Right kidney (tissue), 1 donor: Measurements from ENCODE around the gene KCTD6.
A peak's percentile ranks its signal among the peaks of the same experiment; 100 is the strongest.

Experiments used
- DNase-seq: peaks from one replicate; pipeline ENCODE4 v3.0.0-alpha.2; 2016

KCTD6 gene

GRCh38 chr3:58484045-58484721 is 7.7 kb upstream of the KCTD6 start:
- DNase-seq: no peak

- no peak for DNase-seq
Observed at GRCh38 chr3:58484722-58485069, 7.2 kb upstream of the KCTD6 start.

DNA sequence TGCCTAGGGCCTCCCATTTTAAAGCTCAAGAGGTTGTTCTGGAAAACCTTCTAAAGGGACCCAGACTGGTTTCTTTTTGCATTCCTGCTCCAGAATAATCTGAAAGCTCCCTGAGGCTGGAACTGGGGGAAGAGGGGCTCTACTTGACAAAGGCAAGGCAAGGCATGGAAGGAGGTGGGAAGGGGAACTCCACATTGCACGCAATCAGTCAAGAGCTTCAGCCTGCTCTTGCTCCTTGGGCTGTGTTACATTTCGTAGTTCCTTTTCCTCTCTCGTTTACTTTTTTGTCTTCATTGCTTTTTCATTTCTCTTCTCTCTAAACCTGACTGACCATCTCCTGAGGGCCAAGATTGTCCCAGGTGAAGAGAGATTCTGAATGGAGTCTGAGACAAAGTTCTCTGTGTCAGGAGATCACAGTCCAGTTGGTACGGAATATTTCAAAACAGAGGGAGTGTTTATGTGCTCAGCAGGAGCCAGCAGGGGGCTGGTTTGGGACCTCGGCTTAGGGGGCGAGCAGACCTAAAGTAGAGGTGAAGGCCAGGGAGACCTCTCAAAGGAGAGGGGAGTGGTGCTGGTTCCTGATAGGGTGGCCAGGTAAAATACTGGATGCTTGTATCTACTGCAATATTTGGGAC is 6.0 kb upstream of the KCTD6 start:
- DNase-seq: no peak

DNA sequence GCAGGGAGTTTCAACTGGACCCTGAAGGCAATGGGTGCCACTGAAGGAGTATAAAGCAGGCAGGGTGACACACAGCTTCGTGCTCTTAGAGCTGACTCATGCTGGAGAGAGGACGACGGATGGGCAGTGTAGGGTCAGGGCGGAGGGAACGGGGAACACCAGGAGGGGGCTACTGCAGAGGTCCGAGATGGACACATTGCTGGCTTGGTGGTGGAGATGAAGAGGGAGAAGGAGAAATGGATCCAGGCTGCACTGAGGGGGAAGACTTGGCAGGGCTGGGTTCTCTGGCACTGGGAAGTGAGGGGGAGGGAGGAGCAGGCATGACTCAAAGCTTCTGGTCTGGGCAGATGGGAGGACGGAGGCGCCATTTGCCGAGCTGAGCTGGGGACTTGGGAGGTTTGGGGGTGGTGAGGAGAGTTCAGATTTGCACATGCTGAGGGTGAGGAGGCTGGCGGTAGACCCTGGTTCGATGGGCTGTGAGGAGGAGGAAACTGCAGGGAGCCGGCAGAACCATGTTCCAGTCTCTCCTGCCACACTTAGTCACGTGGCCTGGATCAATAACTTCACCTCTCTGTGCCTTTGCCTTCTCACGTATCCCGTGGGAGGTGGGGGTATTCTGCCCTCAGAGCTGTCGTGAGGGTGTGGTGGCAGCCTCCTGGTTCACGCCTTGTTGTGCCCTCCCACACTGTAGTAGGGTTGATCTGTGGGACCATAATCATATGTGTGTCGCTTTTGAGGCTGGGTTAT is 4.6 kb upstream of the KCTD6 start:
- no peak for DNase-seq

DNA sequence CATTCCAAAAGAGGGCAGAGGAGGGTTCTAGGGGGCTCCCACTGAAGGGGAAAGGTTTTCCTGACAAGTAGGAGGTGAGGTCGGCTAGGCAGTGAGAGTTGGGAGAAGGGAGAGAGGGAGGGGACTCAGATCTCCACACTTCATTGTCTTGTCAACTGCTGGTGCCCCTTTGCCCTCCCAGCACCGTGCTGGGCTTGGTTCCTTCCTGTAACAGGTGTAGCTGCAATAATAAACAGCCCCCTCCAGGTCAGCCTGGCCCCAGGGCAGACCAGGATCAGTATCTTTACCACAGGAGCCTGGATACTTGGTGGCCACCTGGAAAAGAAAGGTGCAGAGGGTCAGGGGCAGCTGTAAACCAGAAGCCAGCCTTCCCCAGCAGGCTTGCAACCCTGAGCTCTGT is 2.9 kb upstream of the KCTD6 start:
- no peak for DNase-seq

DNA sequence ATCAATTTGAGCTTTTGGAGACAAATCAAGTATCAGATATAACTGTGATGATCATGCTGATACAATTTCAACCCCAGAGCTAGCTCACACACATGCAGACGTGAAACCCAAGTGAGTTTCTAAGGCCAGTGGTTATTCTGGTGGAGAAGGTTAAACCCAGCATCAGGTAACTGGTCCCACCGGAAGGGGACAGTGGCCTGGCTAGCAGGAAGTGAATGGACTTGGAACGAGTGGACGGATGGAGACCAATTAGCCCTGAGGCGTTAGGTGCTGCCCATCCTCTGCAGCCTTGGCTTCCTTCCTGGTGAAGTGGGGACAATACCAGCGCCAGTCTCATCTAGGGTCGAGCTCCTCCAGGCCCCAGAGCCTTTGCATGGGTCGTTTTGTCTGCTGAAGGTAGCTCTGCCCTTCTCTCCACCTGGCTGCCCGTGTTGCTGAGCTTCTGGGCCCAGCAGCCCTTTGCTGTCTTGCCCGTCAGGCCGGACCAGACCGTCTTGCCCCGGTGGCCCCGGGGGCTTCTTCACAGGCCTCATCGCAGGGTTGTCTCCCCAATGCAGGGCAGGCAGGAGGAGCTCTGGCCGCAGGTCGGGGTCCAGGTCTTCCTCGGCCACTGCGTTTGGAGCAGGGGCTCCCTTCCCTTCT is 915 bp upstream of the KCTD6 start:
- no peak for DNase-seq

DNA sequence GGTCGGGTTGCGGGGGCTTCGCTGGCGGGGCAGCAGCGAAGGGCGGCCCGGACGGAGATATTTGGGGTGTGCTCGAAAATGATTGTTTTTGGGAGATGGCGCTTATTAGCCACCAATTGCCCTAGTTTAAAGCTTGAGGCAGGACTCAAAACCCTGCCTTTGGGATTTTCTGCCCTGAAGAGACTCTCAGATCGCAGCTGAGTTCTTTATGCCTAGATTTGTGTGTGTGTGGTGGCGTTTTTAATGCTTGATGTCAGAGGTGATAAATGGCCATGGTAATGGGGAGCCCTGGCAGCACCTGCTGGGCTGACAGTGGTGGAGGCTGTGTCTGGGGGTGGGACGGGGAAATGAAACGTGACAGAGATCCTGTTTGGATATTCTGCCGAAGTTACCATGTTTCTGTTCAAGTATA is 604 bp downstream of the KCTD6 start:
- peak; percentile 65 for DNase-seq

- no peak for DNase-seq
Observed at GRCh38 chr3:58494107-58494506, 2.2 kb downstream of the KCTD6 start.

DNA sequence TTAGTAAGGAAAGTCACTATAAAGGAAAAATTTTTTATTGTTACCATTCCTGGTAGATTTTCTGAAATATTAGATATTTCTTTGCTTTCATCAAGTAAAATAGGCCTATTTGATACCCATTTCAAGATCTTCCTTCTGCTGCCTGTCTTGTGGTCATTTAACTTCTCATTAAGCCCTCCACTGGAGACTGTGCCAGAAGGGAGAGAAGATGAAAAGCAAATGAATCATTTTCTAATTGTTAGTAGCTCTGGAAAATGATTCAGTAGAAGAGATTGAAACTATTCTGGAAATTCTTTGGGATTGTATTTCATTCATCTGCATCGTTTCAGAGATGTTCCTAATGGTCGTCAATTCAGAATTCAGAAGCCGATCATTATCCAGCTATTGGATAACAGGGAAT is 3.2 kb downstream of the KCTD6 start:
- no peak for DNase-seq

DNA sequence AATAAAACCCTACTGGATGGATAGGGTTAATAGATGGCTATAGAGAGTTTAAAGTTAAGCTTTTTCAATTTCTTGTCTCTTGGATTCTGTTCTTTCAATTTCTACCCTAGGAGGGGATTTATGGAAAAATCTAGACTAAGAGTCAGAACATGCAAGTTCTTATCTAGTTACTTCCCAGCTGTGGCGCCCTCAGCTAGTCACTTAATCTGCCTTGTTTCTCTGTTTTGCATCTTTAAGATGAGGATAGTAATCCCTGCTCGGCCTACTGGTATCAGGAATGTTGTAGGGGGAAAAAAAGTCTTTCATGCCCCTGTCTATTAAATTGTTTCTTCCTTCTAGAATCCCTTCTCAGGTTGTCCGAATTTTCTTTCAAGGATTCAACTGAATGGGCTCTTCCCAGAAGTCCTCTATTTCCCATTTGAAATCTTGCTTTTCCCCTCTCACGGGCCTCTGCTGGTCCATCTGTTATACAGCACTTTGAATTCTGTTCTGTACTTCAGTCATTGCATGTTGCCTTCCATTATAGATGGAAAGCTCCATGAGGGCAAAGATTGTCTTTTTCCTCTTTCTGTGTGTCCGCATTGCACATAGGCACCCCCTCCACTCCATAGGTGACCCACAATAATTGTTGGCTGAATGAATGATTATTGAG is 4.4 kb downstream of the KCTD6 start:
- no peak for DNase-seq

- DNase-seq: no peak
Observed at GRCh38 chr3:58497097-58497496, 5.2 kb downstream of the KCTD6 start.

DNA sequence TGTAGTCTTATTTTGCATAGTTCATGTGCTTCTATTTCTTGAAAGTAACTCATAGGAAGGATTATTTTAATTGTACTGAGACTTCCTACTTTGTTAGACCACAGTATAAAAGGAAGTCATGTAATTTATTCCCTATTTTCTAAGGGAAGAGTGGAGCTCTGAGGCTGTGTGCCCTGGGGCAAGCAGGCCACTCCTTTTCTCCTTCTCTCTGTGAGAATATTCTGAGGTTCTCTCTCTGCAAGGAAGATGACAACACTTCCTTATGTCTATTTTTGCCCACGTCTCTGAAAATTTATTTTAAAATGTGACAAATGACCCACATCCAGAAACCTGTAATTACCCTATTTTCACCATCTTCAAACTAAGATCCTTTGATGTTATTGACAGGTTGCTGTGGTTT is 11.0 kb downstream of the KCTD6 start:
- no peak for DNase-seq

DNA sequence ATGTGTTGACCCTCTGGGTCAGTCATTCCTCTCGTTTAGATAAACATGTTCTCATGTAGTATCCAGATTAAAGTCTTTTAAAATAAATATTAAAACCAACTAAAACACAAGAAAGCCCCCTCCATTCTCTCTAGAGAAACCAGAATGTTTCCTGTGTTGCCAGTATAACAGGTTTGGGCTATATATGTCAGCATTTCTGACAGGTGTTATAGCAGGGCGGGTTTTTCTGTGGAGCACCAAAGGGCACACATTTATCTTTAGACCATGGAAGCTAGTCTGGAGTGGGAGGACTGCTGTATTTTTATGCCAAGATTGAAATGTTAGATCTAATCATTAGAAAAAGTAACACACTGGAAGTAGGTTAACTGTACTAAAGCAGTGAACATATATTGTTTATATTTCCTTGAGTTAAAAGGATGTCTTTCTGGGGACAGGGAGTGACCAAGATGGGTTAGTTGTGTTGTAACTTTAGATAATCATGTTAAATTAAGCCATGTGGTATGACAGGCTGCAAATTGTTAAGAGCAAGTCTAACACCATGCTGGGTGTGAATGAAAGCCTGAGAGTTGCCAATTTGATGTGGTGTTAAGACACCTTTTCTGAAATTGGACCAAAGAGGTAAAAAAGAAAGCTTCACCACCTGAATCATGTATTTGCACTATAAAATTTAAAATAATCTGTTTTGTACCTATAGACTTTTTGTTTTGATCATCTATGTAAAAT is 15.6 kb downstream of the KCTD6 start:
- no peak for DNase-seq

- DNase-seq: no peak
Observed at GRCh38 chr3:58508437-58508836, 16.5 kb downstream of the KCTD6 start.

- DNase-seq: no peak
Observed at GRCh38 chr3:58514405-58514804, 22.5 kb downstream of the KCTD6 start.

GRCh38 chr3:58518291-58518789 is 26.4 kb downstream of the KCTD6 start:
- peak; percentile 49 for DNase-seq

DNA sequence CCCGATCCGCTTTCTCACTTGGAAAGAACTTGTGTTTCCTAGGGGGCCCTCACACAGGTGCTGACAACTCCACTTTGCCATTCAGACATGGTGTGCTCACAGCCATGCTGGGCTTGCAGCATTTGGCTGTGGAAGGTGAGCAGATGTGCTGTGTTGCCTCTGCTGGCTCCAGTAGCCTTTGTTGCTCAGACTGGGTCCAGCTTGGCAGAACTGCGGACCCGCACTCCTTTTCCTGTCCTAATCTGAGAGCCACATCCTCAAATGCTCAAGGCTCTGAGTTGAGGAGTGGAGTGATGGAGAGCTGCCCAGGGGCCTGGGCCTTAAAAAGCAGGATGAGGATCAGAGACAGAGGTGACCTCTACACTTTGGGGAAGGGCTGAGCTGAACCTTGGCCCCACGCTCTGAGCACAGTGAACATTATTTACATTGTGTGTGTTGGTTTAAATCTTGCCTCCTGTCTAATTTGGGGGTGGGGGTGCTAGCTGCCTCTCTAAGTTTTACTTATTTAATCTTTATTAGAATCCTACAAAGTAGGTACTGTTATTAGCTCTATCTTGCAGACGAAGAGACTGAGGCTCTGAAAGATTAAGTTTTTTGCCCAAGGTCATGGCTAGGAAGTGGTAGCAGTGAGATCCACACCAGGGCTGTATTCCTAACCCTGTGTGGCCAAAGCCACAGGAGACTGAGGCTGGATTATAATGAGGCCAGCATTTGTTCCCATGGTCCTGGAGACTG is 27.9 kb downstream of the KCTD6 start:
- no peak for DNase-seq

- DNase-seq: no peak
Observed at GRCh38 chr3:58520403-58521335, 28.8 kb downstream of the KCTD6 start.

DNA sequence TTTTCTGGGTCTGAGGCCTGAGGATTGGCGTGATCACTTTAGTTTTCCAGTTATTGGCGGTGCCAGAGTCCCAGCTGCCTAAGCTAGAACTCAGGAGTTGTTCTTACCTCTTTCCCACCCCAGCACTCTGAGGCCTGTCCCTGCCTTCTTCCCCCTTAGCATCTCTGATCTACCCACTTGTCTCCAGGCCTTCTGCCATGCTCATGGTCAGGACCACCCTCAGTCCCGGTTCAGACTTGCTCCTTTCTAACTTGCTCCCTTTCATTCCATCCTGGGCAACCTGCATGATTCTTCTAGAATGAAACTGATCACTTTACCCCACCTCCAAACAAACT is 29.4 kb downstream of the KCTD6 start:
- DNase-seq: no peak
